Fibroblast of villous mesenchyme (primary cell): ENCODE measurements around the gene USP30. TPM values are rescaled to one million over a fixed set of nuclear protein-coding genes. Genes with fewer than 3 reads are reported as not detected.
A peak's percentile ranks its signal among the peaks of the same experiment; 100 is the strongest.

Source experiments
- DNase-seq: peaks from one replicate; pipeline ENCODE4 v3.0.0-alpha.2; 2010; ENCODE audit warnings: low read depth
- H3K4me3 ChIP-seq: 2 replicates; pipeline ENCODE4 v1.5.1; 2011; ENCODE audit warnings: low read depth, mild to moderate bottlenecking, low read length
- total RNA-seq: library from RNA; depleted of rRNA; stranded (reverse); fragments of >200 nt; gene quantifications from 2 replicates; pipeline ENCODE4 v1.2.3, GENCODE V29; 2012
- TF ChIP-seq, protein P1 (sequence below): IDR thresholded peaks from 2 replicates; pipeline ENCODE4 v1.5.1; 2012; ENCODE audit warnings: low read depth, mild to moderate bottlenecking, low read length; ENCODE audit not compliant: insufficient read depth

USP30 gene
- total RNA-seq, 1 donor, result 9.1 TPM

DNA sequence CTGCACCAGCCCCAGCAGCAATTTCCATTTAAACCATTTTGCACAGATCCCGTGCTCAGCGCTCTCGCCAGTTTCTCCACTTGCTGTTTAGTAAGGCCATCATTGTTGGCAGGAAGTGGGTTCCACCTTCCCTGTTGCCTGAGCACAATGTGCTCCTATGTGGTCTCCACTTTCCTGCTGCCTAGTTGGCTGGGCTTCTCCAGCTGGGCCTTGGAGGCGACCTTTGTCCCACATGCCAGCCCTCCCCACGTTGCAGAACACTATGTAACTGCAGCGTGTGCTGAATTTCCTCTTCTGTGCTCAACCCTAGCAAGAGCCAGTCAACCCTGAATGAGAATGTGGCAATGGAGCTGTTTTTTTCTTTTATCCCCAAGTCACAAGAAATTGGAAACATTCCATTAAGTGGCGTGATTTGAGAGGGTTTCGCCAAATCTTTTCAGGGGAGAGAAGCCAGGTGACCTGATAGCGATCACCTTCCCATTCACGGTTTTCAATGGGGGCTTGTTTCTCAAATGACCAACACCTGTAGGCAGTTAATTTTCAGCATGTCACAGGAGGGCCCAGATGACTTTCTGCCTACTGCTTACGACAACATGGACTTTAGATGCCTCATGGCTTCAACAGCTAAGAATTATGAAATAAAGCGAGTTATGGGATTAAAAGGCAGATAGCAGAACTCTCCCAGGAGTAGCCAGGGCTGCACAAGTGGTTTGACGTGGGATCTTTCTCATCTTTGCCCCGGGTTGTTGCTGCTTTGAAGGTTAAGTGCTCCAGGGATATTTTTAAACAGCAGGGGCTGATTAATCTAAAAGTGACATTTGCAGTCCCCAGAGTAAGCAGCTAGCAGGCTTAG lies 63.6 kb downstream of the USP30 start, which contains the start of gene ACACB:
Gene ACACB (plus strand): TSS at position 830 of the 853 bp plus-strand sequence. CDS start 22,819 bp downstream, outside the sequence.
- DNase-seq, result peak; percentile 46
- H3K4me3 ChIP-seq, result no peak within 1 kb of the TSS
- TF ChIP-seq, protein P1, sequence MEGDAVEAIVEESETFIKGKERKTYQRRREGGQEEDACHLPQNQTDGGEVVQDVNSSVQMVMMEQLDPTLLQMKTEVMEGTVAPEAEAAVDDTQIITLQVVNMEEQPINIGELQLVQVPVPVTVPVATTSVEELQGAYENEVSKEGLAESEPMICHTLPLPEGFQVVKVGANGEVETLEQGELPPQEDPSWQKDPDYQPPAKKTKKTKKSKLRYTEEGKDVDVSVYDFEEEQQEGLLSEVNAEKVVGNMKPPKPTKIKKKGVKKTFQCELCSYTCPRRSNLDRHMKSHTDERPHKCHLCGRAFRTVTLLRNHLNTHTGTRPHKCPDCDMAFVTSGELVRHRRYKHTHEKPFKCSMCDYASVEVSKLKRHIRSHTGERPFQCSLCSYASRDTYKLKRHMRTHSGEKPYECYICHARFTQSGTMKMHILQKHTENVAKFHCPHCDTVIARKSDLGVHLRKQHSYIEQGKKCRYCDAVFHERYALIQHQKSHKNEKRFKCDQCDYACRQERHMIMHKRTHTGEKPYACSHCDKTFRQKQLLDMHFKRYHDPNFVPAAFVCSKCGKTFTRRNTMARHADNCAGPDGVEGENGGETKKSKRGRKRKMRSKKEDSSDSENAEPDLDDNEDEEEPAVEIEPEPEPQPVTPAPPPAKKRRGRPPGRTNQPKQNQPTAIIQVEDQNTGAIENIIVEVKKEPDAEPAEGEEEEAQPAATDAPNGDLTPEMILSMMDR, result no peak

DNA sequence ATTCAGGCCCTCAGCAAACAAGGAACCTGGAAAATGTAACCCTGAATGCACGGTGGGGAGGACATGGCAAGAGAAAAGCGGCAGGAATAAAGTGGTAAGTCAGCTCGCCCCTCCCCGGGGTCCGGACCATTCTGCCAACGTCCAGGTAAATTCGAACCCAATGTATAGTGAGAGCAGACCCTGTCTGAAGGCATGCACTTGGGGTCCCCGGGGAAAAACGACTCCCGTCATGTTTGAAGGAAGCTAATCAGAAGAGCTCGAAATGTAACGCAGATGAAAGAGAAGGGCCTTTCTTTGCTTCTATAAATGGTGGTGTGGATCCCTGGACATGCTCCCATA lies 64.2 kb downstream of the USP30 start:
- TF ChIP-seq, protein P1, result no peak
- H3K4me3 ChIP-seq, result no peak overlapping the region
- no peak for DNase-seq

DNA sequence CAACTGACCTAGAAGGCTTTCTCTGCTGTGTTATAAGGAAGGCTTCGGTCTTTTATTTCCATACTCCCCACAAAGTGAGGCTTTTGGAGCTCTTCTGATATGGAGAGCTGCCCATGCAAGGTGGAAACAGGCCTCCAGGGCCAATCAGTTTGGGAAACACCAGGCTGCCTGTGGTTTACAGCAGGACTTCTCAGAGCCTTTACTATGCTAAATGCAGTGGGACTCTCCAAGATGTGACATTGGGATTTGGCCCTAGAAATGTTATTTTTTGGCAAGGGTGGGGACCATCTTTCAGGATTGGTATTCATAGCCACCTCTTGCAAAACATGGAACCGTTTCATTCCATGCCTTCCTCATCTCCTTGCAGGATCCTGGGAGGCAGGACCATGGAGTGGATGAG lies 67.7 kb downstream of the USP30 start:
- TF ChIP-seq, protein P1, result no peak
- H3K4me3 ChIP-seq, result no peak overlapping the region
- no peak for DNase-seq

DNA sequence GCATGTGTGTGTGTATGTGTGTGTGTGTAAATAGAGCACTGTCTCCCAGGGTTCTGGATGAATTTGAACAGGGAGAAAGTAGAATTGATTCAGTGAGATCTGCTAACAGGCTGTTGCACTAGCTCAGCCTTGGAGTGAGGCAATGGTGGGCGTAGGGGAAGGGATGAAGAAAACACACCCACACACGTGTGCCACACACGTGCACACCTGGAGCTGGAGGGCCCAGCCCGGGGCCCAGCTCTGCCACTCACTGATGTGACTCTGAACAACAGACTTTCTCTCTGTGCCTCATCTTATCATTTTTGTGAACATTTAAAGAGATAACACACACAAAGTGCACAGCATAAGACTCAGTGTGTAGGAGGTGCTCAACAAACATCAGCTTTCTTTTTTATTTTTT lies 68.2 kb downstream of the USP30 start:
- no peak overlapping the region for H3K4me3 ChIP-seq
- no peak for DNase-seq
- TF ChIP-seq, protein P1, result no peak

DNA sequence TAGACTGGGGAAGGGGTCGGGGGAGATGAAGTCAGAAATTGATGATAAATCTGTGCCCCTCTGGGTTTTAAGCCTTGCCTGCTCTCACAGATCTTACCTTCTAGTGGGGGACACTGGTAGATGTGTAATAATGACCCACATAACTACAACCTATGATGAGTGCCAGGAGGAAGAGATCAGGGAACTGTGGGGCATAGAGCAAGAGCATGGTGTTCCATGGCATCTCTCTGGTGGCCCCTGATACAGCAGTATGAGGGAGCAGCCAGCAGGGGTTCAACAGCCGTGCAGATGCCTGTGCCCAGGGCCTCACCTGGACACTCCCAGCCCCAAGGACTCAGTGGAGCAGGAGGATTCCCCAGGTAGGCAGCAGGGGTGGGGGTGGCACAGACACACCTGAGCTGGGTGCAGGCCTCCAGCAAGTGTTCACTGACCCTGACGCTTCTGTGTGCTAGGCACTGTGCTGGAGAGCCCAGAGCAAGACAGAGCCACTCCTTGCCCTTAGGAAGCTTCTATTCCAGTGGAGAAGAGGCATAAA lies 69.0 kb downstream of the USP30 start:
- TF ChIP-seq, protein P1, result no peak
- DNase-seq, result no peak
- no peak overlapping the region for H3K4me3 ChIP-seq

DNA sequence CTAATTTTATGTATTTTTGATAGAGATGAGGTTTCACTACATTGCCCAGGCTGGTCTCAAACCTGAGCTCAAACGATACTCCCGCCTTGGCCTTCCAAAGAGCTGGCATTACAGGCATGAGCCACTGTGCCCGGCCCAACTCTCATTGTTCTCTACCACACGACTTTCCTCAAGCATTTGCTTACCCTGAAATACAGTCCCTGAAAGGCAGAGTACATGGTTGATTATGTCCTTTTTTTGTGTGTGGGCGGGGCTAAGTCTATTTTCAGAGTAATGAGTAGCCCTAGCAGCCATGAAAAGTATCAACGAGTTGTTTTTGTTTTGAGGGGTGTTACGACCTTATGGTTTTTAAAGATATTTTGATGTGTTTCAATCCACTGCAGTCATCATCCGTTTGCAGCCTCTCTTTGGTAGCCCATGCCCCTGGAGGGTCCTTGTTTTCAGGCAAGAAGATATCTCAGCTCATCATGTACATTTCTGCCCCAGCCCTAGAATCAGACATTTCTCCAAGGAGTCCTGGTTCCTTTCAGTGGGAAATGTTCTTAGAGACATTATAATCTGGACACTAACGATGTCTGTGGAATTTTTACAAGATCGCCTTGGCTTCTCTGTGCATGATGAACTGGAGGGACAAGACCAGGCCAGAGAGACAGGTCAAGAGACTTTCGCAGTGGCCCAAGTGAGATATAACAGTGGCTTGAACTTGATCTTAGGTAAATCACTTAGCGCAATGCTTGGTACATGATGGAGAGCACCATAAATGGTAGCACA lies 72.7 kb downstream of the USP30 start:
- no peak for DNase-seq
- H3K4me3 ChIP-seq, result no peak overlapping the region

More for the DNA sequence above, 72.7 kb downstream of the USP30 start:
- TF ChIP-seq, protein P1, result no peak
